ENCODE measurements around the gene KIF23.
A peak's percentile ranks its signal among the peaks of the same experiment; 100 is the strongest.

The KIF23 gene

DNA sequence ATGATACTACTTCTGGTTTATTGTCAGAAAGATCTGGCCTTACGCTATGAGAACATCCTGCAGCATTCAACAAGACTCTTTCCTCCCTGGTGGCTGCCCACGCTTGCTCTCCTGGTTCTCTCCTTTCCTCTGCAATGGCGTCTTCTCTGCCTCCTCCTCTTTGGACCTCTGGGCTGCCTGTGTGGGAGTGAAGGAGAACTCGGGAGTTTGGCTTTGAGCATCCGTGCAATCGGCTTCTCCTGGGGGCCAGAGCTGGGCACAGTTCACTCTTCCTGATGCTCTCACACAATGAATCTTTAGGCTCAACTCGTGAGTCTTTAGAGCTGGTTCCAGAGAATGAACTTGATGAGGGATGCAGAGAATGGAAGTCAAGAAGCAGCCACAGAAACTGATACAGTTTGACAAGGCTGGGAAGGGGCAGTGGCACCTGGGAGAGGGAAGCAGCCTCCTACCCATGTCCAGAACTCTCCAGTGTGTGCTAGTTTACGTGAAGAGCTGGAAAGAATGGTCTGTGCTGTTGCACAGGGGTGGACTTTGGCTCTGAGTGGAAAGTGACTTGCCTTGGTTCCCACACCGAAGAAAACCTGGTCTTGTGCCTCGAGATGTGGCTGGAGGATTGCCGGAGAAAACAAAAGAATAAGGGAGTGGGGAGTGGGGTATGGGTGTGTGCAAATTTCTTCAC is 76.3 kb downstream of the KIF23 start:
- H3K27ac ChIP-seq (ENCODE audit: poor library complexity, severe bottlenecking) = no peak overlapping the region
- TF ChIP-seq, protein P1, sequence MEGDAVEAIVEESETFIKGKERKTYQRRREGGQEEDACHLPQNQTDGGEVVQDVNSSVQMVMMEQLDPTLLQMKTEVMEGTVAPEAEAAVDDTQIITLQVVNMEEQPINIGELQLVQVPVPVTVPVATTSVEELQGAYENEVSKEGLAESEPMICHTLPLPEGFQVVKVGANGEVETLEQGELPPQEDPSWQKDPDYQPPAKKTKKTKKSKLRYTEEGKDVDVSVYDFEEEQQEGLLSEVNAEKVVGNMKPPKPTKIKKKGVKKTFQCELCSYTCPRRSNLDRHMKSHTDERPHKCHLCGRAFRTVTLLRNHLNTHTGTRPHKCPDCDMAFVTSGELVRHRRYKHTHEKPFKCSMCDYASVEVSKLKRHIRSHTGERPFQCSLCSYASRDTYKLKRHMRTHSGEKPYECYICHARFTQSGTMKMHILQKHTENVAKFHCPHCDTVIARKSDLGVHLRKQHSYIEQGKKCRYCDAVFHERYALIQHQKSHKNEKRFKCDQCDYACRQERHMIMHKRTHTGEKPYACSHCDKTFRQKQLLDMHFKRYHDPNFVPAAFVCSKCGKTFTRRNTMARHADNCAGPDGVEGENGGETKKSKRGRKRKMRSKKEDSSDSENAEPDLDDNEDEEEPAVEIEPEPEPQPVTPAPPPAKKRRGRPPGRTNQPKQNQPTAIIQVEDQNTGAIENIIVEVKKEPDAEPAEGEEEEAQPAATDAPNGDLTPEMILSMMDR (IDR thresholded peaks at IDR 0.05; ENCODE audit: poor library complexity, severe bottlenecking) = no peak
- DNase-seq (ENCODE audit: low spot score) (peak; percentile 51), ATAC-seq (ENCODE audit: low read depth) (no peak)
- no peaks in the 10 kb centered on the region for H3K9me3 ChIP-seq (ENCODE audit: severe bottlenecking)
- H3K27me3 ChIP-seq (ENCODE audit: insufficient read depth, poor library complexity, severe bottlenecking) = no peaks in the 10 kb centered on the region
- H3K4me1 ChIP-seq (ENCODE audit: insufficient read depth, poor library complexity, severe bottlenecking) = no peaks in the 10 kb centered on the region
- no peak overlapping the region for H3K4me3 ChIP-seq (ENCODE audit: severe bottlenecking)
- no peaks in the 10 kb centered on the region for H3K36me3 ChIP-seq (ENCODE audit: low read depth)

DNA sequence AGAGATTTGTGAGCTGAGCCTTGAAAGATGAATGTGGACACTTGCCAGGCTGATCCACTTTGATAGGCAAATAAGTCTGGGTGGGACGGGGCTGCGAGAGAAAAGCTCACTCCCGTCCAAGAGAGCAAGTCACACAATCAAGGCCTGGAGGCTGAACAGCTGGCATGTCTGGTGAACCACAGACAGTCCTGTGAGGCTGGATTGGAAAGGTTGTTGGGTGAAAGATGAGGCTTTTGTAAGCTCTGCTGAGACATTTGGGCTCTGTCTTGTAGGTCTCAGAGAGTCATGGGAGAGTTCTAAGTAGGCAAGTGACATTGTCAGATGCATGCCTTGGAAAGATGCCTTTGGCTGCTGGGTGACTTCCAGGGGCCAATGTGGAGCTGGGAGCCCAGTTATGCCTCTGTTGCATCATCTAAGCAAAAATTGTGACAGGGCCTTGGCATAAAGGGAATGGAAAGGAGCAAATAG is 76.9 kb downstream of the KIF23 start:
- H3K9me3 ChIP-seq (ENCODE audit: severe bottlenecking) = no peaks in the 10 kb centered on the region
- no peaks in the 10 kb centered on the region for H3K4me1 ChIP-seq (ENCODE audit: insufficient read depth, poor library complexity, severe bottlenecking)
- DNase-seq (ENCODE audit: low spot score) = peak; percentile 27
- no peak overlapping the region for H3K27ac ChIP-seq (ENCODE audit: poor library complexity, severe bottlenecking)
- no peaks in the 10 kb centered on the region for H3K36me3 ChIP-seq (ENCODE audit: low read depth)
- no peak overlapping the region for H3K4me3 ChIP-seq (ENCODE audit: severe bottlenecking)
- no peaks in the 10 kb centered on the region for H3K27me3 ChIP-seq (ENCODE audit: insufficient read depth, poor library complexity, severe bottlenecking)
- no peak for ATAC-seq (ENCODE audit: low read depth)
- TF ChIP-seq, protein P1 (IDR thresholded peaks at IDR 0.05; ENCODE audit: poor library complexity, severe bottlenecking) = no peak

DNA sequence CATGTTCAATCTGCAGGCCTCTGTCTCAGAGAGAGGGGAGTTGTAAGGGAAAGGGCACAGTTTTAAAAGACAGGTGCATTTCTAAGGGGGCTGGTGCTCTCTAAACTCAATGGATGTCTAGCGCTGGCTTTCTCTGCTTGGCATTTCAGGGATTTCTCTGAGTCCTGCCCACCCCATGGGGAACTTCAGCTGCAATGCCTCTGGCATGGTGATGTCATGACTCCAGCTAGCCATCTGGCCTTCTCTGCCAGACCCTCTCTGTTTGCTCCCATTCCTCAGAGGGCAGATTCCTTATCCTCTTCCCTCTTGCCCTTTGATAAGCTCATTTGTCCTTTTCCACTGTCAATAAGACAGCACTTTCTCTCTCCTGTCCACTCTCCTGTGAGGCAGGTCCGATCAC is 79.3 kb downstream of the KIF23 start:
- TF ChIP-seq, protein P1 (IDR thresholded peaks at IDR 0.05; ENCODE audit: poor library complexity, severe bottlenecking) = no peak
- ATAC-seq (ENCODE audit: low read depth) = no peak
- no peaks in the 10 kb centered on the region for H3K27me3 ChIP-seq (ENCODE audit: insufficient read depth, poor library complexity, severe bottlenecking)
- DNase-seq (ENCODE audit: low spot score) = peak; percentile 32
- H3K27ac ChIP-seq (ENCODE audit: poor library complexity, severe bottlenecking) = no peak overlapping the region
- H3K4me1 ChIP-seq (ENCODE audit: insufficient read depth, poor library complexity, severe bottlenecking) = no peaks in the 10 kb centered on the region
- no peak overlapping the region for H3K4me3 ChIP-seq (ENCODE audit: severe bottlenecking)
- H3K36me3 ChIP-seq (ENCODE audit: low read depth) = no peaks in the 10 kb centered on the region
- H3K9me3 ChIP-seq (ENCODE audit: severe bottlenecking) = no peaks in the 10 kb centered on the region

DNA sequence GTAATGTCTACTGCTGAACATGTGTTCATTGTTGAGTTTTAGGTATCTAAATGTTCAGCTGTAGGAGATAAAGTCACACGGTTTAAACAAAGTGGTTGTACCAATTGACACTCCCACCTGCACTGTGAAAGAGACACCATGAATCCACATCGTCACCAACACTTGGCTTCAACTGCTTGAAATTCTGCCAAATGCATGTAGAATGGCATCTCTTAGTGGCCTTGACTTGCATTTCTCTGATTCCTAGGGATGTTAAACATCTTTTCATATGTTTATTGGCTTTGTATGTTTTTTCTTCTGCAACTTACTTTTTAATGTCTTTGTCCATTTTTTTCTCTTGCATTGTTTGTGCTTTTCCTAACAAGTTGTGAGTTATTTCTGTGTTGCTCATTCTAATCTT is 81.9 kb downstream of the KIF23 start:
- no peaks in the 10 kb centered on the region for H3K4me1 ChIP-seq (ENCODE audit: insufficient read depth, poor library complexity, severe bottlenecking)
- H3K4me3 ChIP-seq (ENCODE audit: severe bottlenecking) = no peak overlapping the region

DNA sequence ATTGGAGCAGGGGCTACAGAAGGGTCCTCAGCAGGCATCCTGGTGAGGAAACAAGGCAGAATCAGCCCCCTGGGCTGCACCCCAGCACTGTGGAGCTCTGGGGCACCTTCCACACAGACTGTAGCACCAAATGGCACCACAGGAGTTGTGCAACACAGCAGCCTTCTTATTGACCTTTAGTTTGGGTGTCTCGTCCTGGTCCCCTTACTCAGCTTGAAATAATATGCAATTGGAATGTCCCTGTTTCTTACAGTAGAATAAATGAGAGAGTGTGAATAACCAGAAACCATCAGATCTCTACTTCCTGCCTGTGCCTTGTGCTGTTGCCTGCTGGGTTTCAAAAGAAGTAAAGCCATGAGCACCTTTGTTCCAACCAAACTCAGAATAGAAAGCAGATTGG is 82.9 kb downstream of the KIF23 start:
- no peaks in the 10 kb centered on the region for H3K4me1 ChIP-seq (ENCODE audit: insufficient read depth, poor library complexity, severe bottlenecking)
- no peaks in the 10 kb centered on the region for H3K36me3 ChIP-seq (ENCODE audit: low read depth)
- no peaks in the 10 kb centered on the region for H3K9me3 ChIP-seq (ENCODE audit: severe bottlenecking)
- ATAC-seq (ENCODE audit: low read depth) = no peak
- H3K4me3 ChIP-seq (ENCODE audit: severe bottlenecking) = no peak overlapping the region
- TF ChIP-seq, protein P1 (IDR thresholded peaks at IDR 0.05; ENCODE audit: poor library complexity, severe bottlenecking) = no peak
- H3K27ac ChIP-seq (ENCODE audit: poor library complexity, severe bottlenecking) = no peak overlapping the region
- peak; percentile 19 for DNase-seq (ENCODE audit: low spot score)
- no peaks in the 10 kb centered on the region for H3K27me3 ChIP-seq (ENCODE audit: insufficient read depth, poor library complexity, severe bottlenecking)

More for the DNA sequence above, 81.9 kb downstream of the KIF23 start:
- H3K27ac ChIP-seq (ENCODE audit: poor library complexity, severe bottlenecking) = no peak overlapping the region
- no peaks in the 10 kb centered on the region for H3K36me3 ChIP-seq (ENCODE audit: low read depth)
- DNase-seq (ENCODE audit: low spot score) (no peak), ATAC-seq (ENCODE audit: low read depth) (no peak)
- TF ChIP-seq, protein P1 (IDR thresholded peaks at IDR 0.05; ENCODE audit: poor library complexity, severe bottlenecking) = no peak
- H3K27me3 ChIP-seq (ENCODE audit: insufficient read depth, poor library complexity, severe bottlenecking) = no peaks in the 10 kb centered on the region
- H3K9me3 ChIP-seq (ENCODE audit: severe bottlenecking) = no peaks in the 10 kb centered on the region

Data from RWPE2 (cell line).